ENCODE data around the gene CCDC15.

DNA sequence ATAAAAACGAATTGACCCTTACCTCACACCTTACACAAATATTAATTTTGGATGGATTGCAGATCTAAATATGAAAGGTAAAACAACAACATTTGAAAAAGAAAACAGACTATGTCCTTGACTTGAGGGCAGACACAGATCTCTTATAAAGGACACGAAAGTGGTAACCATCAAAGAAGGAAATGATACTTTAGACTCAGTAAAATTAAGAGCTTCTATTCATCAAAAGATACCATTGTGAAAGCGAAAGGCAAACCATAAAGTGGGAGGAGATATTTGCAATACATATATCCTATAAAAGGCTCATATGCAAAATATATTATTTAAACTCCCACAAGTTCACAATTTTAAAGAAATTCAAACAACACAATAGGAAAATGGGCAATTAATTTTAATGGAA is 23.2 kb upstream of the CCDC15 start:
- TF ChIP-seq, protein P1, sequence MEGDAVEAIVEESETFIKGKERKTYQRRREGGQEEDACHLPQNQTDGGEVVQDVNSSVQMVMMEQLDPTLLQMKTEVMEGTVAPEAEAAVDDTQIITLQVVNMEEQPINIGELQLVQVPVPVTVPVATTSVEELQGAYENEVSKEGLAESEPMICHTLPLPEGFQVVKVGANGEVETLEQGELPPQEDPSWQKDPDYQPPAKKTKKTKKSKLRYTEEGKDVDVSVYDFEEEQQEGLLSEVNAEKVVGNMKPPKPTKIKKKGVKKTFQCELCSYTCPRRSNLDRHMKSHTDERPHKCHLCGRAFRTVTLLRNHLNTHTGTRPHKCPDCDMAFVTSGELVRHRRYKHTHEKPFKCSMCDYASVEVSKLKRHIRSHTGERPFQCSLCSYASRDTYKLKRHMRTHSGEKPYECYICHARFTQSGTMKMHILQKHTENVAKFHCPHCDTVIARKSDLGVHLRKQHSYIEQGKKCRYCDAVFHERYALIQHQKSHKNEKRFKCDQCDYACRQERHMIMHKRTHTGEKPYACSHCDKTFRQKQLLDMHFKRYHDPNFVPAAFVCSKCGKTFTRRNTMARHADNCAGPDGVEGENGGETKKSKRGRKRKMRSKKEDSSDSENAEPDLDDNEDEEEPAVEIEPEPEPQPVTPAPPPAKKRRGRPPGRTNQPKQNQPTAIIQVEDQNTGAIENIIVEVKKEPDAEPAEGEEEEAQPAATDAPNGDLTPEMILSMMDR (IDR thresholded peaks at IDR 0.05), result no peak
- no peak for TF ChIP-seq EP300 (IDR thresholded peaks at IDR 0.05)
- TF ChIP-seq POLR2AphosphoS5 (IDR thresholded peaks at IDR 0.05), result no peak

Data from suprapubic skin (tissue), 4 donors.